Activated T-helper 17 cell treated with anti-CD3 and anti-CD28 coated beads, Interleukin-2, amount 50 U/mL, for 72 hours (primary cell): ENCODE results near the gene RNF126. TPM values are rescaled to one million over a fixed set of nuclear protein-coding genes. Genes with fewer than 3 reads are reported as not detected.
A peak's percentile ranks its signal among the peaks of the same experiment; 100 is the strongest.
"Not testable (repeated sequence)": the region's sequence is repeated elsewhere in the genome, so short reads cannot be mapped to it uniquely, and the experiment has no call there.

Experiments used
- ATAC-seq: fragments of 150-1000 bp; cut with Tn5 transposase; replicated peaks from 2 replicates; pipeline ENCODE4 v1.10.0; 2021; ENCODE audit warnings: mild to moderate bottlenecking, moderate library complexity
- H3K27ac Mint-ChIP-seq: one replicate; pipeline ENCODE4 v1.8.0; 2022; ENCODE audit warnings: mixed read lengths
- H3K27me3 Mint-ChIP-seq: one replicate; pipeline ENCODE4 v1.8.0; 2022; ENCODE audit warnings: mixed read lengths
- H3K36me3 Mint-ChIP-seq: one replicate; pipeline ENCODE4 v1.8.0; 2022; ENCODE audit warnings: low read depth, mild to moderate bottlenecking, mixed read lengths
- H3K4me1 Mint-ChIP-seq: one replicate; pipeline ENCODE4 v1.8.0; 2022; ENCODE audit warnings: mixed read lengths
- H3K4me3 Mint-ChIP-seq: one replicate; pipeline ENCODE4 v1.8.0; 2022; ENCODE audit warnings: mild to moderate bottlenecking, mixed read lengths
- H3K9me3 Mint-ChIP-seq: one replicate; pipeline ENCODE4 v1.8.0; 2022; ENCODE audit warnings: mixed read lengths
- total RNA-seq, 2 donors: library from RNA; stranded (reverse); gene quantifications; one replicate each; pipeline ENCODE4 v1.2.3, GENCODE V29; 2022

Gene RNF126
- total RNA-seq, 2 donors from 2014 or later, result 74.0 to 103 TPM

DNA sequence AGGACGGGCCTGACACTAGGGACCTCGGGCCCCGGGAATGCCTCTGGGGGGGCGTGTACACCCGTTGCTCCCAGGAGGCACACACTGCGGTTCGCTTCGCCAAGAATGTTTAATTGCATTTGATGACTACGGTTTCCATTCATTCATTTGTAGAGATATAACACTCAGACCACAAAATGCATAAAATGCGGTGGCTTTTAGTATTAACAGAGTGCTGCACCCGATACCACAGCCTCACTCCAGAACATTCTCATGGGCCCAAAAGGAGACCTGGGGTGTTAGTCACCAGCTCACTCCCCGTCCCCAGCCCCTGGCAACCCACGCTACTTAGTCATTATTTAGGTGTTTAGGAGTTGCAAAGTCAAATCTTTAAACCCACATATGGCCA is 51.5 kb downstream of the RNF126 start:
- Mint-ChIP-seq H3K27ac (peak overlapping the region; percentile 88), H3K9me3 (no peaks in the 10 kb centered on the region), H3K4me1 (peaks cover 5% of the 10 kb centered on the region), H3K36me3 (peaks cover 15% of the 10 kb centered on the region), H3K4me3 (peak overlapping the region; percentile 79), H3K27me3 (no peaks in the 10 kb centered on the region)
- ATAC-seq, result peak; percentile 91

DNA sequence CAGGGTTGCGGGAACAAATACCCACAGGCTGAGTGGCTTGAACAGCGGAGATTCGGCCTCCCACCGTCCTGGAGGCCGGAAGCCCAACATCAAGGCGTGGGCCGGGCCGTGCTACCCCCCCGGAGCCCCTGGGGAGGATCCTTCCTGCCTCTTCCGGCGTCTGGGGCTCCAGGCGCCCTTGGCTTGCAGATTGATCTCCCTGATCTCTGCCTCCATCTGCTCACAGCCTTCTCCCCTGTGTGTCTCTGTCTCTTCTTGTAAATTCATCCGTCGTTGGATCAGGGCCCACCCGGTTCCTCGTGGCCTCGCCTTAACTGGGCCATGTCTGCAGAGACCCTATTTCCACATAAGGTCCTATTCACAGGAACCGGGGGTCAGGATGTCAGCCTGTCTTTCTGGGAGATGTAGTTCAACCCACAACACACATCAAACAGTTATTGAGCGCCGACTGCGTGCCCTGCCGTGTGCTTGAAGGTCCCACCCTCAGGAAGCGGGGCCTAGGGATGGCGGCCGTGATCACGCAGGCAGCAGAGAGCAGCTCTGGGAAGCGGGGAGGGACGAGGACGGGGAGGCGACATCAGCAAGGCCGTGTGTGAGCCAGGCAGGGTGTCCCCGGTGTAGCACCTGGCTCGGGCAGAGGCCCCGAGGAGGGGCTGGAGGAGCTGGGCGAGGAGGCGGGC is 52.1 kb downstream of the RNF126 start:
- H3K4me1 Mint-ChIP-seq, result peaks cover 5% of the 10 kb centered on the region
- H3K27ac Mint-ChIP-seq, result peak overlapping the region; percentile 88
- H3K4me3 Mint-ChIP-seq, result peak overlapping the region; percentile 79
- peak; percentile 15 for ATAC-seq
- peaks cover 15% of the 10 kb centered on the region for H3K36me3 Mint-ChIP-seq
- no peaks in the 10 kb centered on the region for H3K27me3 Mint-ChIP-seq
- H3K9me3 Mint-ChIP-seq, result no peaks in the 10 kb centered on the region

DNA sequence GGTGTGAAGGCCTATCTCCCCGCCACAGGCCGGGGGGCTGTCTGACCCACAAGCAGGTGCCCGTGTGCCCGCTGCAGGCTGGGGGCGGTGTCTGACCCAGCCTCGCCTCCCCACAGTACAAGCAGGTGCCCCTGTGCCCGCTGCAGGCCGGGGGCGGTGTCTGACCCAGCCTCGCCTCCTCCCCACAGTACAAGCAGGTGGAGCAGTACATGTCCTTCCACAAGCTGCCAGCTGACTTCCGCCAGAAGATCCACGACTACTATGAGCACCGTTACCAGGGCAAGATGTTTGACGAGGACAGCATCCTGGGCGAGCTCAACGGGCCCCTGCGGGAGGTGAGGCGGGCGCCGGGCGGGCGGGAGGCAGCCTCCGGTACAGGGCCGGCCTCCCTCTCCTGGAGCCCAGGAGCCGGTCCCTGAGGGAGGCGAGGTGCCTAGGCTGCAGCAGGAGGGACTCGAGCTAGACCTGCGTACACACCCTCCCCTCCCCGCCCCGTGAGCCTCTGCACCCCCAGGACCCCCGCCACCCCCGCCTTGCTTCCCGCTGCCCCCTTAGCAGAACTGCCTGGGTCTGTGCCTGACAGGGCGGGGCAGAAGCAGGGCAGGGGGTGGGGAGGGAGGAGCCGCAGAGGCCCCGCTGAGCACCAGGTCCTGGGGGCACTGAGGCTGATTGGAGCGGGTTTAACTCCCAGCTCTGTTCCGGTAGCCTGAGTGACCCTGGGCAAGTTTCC is 52.8 kb downstream of the RNF126 start:
- Mint-ChIP-seq H3K4me1 (peaks cover 5% of the 10 kb centered on the region), H3K4me3 (peak overlapping the region; percentile 79), H3K9me3 (no peaks in the 10 kb centered on the region), H3K27ac (peak overlapping the region; percentile 88), H3K36me3 (peaks cover 10% of the 10 kb centered on the region), H3K27me3 (no peaks in the 10 kb centered on the region)
- ATAC-seq, result peak; percentile 1

DNA sequence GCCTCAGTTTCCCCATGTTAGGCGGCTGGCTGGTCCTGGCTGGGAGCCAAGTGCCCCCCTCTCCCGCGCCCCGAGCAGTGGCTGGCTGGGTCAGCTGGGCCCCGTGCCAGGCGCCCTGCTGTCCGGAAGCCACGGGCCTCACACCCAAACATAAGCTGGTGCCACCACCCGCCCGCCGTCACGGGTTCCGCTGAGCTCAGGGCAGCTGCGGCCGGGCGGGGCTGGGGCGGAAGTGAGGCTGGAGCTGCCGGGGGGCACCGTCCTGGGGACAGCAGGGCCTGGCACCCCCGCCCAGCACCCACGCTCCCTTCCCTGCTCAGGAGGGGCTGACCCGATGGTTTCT is 54.0 kb downstream of the RNF126 start:
- peaks cover 5% of the 10 kb centered on the region for H3K4me1 Mint-ChIP-seq
- H3K27ac Mint-ChIP-seq, result no peak overlapping the region
- no peaks in the 10 kb centered on the region for H3K27me3 Mint-ChIP-seq
- no peak for ATAC-seq
- no peak overlapping the region for H3K4me3 Mint-ChIP-seq
- H3K36me3 Mint-ChIP-seq, result peaks cover 5% of the 10 kb centered on the region
- H3K9me3 Mint-ChIP-seq, result no peaks in the 10 kb centered on the region

DNA sequence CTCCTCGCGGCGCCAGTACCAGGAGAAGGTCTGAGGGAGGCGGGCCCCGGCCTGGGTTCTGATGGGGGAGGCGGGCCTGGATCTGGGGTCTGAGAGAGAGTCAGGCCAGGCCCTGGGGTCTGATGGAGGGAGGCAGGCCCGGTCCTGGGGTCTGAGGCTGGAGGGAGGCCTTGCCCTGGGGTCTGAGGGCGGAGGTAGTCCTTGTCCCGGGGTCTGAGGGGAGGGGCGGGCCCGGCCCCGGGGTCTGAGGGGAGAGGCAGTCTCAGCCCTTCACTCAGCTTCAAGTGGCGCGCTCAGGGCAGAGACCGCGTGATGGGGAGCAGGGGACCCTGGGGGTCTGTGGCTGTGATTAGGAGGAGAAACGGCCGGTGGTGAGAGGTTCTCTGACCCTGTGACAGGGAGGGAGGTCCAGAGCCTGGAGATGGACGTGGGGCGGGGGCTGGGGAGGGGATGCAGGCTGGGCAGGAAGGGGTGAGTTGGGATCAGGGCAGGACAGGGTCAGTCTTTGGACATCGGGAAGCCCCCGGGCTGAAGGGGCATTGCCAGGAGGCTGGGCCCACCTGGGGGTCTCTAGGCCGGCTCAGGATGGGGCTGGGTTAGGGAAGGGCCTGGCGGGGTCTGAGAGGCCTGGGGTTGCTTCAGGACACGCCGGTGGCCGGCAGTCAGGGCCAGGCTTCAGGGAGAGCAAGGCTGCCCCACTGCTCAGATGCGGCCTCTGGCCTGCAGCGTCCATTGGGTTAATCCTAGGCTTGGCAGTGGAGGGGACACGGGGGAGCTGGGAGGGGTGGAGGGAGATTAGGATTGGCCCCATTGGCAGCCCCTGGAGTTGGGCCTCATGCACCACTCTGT is 54.6 kb downstream of the RNF126 start:
- H3K27me3 Mint-ChIP-seq, result no peaks in the 10 kb centered on the region
- ATAC-seq, result no peak
- H3K4me3 Mint-ChIP-seq, result no peak overlapping the region
- H3K9me3 Mint-ChIP-seq, result no peaks in the 10 kb centered on the region
- H3K36me3 Mint-ChIP-seq, result peaks cover 5% of the 10 kb centered on the region
- peaks cover 5% of the 10 kb centered on the region for H3K4me1 Mint-ChIP-seq
- H3K27ac Mint-ChIP-seq, result no peak overlapping the region

DNA sequence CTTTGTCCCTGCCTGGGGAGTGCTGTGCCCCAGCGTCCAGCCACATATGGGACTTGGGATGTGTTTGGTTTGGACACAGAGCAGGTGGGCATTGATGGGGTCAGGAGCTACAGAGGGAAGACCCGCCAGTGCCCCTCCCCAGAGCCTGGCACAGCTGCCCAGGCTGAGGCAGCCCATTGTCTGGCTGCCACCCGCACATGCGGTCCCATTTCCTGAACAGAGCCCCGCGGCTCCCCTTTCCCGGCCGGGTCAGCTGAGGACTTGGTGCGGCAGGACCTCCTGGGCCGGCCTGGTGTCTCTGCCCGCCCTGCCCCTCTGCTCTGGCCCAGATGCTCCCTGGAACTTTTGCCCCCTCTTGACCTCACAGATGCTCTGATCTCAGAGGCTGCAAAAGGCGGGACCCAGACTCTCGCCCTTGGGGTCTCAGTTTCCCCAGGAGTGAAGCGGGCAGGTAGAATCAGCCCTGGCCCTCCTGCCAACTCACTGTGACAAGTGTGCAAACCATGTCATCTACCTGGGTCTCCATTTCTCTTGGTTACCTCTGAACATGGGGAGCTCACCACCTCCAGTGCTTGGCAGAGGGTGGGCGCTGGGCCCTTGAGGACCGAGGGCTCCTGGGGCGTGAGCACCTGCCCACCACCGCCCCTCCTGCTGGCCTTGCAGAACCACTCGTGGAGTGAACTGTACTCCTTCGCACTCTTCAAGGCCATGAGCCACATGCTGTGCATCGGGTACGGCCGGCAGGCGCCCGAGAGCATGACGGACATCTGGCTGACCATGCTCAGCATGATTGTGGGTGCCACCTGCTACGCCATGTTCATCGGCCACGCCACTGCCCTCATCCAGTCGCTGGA is 55.5 kb downstream of the RNF126 start:
- peaks cover 7% of the 10 kb centered on the region for H3K4me1 Mint-ChIP-seq
- H3K36me3 Mint-ChIP-seq, result no peaks in the 10 kb centered on the region
- no peak overlapping the region for H3K27ac Mint-ChIP-seq
- H3K9me3 Mint-ChIP-seq, result no peaks in the 10 kb centered on the region
- ATAC-seq, result no peak
- H3K4me3 Mint-ChIP-seq, result no peak overlapping the region
- H3K27me3 Mint-ChIP-seq, result no peaks in the 10 kb centered on the region

DNA sequence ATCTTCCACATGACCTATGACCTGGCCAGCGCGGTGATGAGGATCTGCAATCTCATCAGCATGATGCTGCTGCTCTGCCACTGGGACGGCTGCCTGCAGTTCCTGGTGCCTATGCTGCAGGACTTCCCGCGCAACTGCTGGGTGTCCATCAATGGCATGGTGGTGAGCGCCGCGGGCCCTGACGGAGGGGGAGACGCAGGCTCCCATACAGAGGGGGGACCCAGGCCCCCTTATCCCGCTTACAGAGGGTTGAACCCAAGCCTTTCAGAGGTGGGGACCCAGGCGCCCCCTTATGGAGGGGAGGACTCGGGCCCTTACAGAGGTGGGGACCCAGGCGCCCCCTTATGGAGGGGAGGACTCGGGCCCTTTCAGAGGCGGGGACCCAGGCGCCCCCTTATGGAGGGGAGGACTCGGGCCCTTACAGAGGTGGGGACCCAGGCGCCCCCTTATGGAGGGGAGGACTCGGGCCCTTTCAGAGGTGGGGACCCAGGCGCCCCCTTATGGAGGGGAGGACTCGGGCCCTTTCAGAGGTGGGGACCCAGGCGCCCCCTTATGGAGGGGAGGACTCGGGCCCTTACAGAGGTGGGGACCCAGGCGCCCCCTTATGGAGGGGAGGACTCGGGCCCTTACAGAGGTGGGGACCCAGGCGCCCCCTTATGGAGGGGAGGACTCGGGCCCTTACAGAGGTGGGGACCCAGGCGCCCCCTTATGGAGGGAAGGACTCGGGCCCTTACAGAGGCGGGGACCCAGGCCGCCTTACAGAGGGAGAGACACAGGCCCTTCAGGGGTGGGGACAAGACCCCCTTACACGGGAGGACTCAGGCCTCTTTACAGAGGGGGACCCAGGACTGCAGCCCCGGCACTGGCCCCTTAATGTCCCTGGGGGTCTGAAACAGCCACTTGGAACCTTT is 57.7 kb downstream of the RNF126 start:
- not testable (repeated sequence) for ATAC-seq, H3K27ac Mint-ChIP-seq, H3K9me3 Mint-ChIP-seq, H3K4me1 Mint-ChIP-seq, H3K36me3 Mint-ChIP-seq, H3K4me3 Mint-ChIP-seq, H3K27me3 Mint-ChIP-seq

DNA sequence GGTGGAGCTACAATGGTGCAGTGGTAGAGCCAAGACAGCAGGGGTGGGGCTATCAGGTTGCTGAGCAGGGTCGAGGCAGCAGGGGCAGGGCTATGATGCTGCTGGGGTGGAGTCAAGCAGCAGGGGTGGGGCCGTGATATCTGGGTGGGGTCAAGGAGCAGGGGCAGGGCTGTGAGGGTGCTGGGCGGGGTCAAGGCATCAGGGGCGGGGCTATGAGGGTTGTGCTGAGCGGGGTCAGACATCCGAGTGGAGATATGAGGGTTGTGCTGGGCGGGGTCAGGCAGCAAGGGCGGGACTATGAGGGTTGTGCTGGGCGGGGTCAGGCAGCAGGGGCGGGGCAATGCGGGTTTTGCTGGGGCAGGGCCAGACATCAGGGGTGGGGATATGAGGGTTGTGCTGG is 58.7 kb downstream of the RNF126 start:
- no peak overlapping the region for H3K4me3 Mint-ChIP-seq
- no peak overlapping the region for H3K27ac Mint-ChIP-seq

DNA sequence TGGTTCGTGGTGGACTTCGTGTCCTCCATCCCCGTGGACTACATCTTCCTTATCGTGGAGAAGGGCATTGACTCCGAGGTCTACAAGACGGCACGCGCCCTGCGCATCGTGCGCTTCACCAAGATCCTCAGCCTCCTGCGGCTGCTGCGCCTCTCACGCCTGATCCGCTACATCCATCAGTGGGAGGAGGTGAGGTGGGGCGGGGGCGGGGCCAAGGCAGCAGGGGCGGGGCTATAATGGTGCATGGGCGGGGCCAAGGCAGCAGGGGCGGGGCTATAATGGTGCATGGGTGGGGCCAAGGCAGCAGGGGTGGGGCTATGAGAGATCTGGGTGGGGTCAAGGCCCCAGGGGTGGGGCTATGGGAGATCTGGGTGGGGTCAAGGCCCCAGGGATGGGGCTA is 59.2 kb downstream of the RNF126 start:
- not testable (repeated sequence) for H3K27ac Mint-ChIP-seq, H3K9me3 Mint-ChIP-seq, H3K4me1 Mint-ChIP-seq, H3K36me3 Mint-ChIP-seq, H3K27me3 Mint-ChIP-seq, H3K4me3 Mint-ChIP-seq
- ATAC-seq, result peak; percentile 40

More for the DNA sequence above, 58.7 kb downstream of the RNF126 start:
- Mint-ChIP-seq H3K4me1 (peaks cover 4% of the 10 kb centered on the region), H3K27me3 (no peaks in the 10 kb centered on the region), H3K9me3 (no peaks in the 10 kb centered on the region), H3K36me3 (no peaks in the 10 kb centered on the region)
- peak; percentile 68 for ATAC-seq

DNA sequence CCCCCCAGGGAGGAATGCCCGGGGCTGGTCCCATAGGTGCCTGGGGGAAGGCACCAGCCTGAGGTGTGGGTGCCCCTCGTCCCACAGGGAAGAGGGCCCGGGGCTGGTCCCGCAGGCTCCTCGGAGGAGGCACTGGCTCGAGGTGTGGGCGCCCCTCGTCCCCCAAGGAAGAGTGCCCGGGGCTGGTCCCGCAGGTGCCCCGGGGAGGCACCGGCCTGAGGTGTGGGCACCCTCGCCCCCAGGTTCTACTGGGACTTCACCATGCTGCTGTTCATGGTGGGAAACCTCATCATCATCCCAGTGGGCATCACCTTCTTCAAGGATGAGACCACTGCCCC is 59.7 kb downstream of the RNF126 start:
- H3K27me3 Mint-ChIP-seq, H3K4me1 Mint-ChIP-seq, H3K36me3 Mint-ChIP-seq, H3K4me3 Mint-ChIP-seq, ATAC-seq, H3K27ac Mint-ChIP-seq, H3K9me3 Mint-ChIP-seq: not testable (repeated sequence)

DNA sequence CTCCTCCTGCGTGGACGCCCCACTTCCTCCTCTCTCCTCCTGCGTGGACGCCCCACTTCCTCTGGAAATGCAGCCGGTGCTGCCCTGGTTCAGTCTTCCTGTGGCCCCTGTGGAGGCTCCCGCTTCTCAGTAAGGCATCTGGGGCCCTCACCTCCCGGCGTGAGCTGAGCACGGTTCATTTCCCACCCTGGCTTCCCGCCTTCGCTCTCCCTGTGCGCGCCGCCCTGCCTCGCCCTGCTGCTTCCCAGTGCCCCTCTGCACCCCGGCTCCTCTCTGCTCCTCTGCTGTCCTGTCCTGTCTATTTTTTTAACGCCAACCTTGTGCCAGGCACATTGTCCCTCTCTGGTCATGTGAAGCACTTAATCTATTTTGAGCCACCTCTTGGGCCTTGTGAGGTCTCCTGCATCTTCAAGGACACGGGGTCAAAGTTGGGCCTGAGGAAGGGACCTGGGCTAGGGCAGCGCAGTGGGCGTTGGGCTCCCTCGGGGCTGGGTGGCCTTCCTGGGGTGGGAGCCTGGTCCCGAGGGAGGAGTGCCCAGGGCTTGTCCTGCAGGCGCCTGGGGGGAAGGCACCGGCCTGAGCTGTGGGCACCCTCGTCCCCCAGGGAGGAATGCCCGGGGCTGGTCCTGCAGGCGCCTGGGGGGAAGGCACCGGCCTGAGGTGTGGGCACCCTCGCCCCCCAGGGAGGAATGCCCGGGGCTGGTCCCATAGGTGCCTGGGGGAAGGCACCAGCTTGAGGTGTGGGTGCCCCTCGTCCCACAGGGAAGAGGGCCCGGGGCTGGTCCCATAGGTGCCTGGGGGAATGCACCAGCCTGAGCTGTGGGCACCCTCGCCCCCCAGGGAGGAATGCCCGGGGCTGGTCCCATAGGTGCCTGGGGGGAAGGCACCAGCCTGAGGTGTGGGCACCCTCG is 60.4 kb downstream of the RNF126 start:
- no peaks in the 10 kb centered on the region for H3K27me3 Mint-ChIP-seq
- no peak overlapping the region for H3K27ac Mint-ChIP-seq
- no peak overlapping the region for H3K4me3 Mint-ChIP-seq
- no peaks in the 10 kb centered on the region for H3K9me3 Mint-ChIP-seq
- no peaks in the 10 kb centered on the region for H3K36me3 Mint-ChIP-seq
- peaks cover 4% of the 10 kb centered on the region for H3K4me1 Mint-ChIP-seq
- ATAC-seq, result no peak

DNA sequence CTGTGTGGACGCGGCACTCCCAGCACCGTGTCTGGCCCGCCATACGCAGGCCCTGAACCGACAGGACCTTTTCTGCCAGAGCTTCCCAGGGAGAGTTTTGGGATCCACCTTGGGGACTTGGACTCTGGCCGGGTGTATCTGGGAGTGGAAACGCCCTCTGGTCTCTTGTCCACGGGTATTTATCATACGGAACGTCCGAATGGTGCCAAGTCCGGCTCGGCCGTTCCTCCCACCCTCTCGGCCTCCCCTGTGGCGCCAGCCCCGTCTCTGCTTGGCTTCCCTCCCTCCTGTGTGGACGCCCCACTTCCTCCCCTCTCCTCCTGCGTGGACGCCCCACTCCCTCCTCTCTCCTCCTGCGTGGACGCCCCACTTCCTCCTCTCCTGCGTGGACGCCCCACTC is 61.2 kb downstream of the RNF126 start:
- Mint-ChIP-seq H3K36me3 (no peaks in the 10 kb centered on the region), H3K9me3 (no peaks in the 10 kb centered on the region), H3K4me1 (peaks cover 4% of the 10 kb centered on the region), H3K27me3 (no peaks in the 10 kb centered on the region), H3K27ac (no peak overlapping the region), H3K4me3 (no peak overlapping the region)
- no peak for ATAC-seq

DNA sequence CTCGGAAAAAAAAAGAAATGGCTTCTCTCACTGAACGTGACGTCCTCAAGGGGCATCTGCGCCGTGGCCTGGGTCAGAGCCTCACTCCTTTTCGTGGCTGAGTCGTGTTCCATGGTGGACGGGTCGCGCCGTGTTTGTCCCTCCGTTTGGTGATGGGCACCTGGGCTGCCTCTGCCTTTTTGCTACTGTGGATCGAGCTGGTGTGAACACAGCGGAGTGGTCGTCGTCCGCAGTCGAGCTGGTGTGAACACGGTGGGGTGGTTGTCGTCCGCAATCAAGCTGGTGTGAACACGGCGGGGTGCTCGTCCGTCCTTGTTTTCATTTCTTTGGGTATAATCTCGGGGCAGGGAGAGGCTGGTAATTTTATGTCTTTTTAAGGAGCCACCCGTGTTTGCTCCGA is 61.7 kb downstream of the RNF126 start:
- H3K27me3 Mint-ChIP-seq, result no peaks in the 10 kb centered on the region
- H3K27ac Mint-ChIP-seq, result no peak overlapping the region
- no peaks in the 10 kb centered on the region for H3K9me3 Mint-ChIP-seq

More for the DNA sequence above, 61.7 kb downstream of the RNF126 start:
- no peak for ATAC-seq
- H3K36me3 Mint-ChIP-seq, result no peaks in the 10 kb centered on the region
- H3K4me1 Mint-ChIP-seq, result peaks cover 4% of the 10 kb centered on the region
- no peak overlapping the region for H3K4me3 Mint-ChIP-seq
